ENCODE measurements around the gene IKZF4.

Gene IKZF4

DNA sequence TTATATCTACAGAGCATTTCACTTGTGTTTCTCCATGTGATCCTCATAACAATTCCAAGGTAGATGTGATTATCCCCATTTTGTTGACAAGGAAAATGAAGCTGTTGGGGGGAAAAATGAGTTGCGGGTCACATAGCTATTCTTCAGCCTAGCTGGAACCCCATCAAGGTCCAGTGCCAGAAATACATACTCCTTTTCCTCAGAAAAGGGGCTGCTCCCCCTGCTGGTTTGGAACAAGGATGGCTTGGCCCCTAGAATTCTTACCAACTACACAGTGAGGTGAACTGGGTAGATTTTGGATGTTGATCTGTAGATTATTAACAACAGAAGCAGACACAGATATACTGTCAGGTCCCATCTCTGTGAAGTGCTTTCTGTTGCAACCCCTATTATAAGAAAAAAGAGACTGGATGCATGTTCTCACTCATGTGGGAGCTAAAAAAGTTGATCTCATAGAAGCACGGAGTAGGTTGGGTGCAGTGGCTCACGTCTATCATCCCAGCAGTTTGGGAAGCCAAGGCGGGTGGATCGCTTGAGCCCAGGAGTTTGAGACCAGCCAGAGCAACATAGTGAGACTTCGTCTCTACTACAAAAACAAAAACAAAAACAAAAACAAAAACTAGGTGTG, 8.9 kb downstream of the IKZF4 start:
- Mint-ChIP-seq H3K4me3 (no peak overlapping the region), H3K27ac (peak overlapping the region; percentile 61), H3K9me3 (no peaks in the 10 kb centered on the region), H3K36me3 (ENCODE audit: low read depth) (peaks cover 90% of the 10 kb centered on the region), H3K27me3 (ENCODE audit: low read depth, poor library complexity) (no peaks in the 10 kb centered on the region), H3K4me1 (peaks cover 10% of the 10 kb centered on the region)
- DNase-seq, result peak; percentile 38
- TF ChIP-seq, protein P1, sequence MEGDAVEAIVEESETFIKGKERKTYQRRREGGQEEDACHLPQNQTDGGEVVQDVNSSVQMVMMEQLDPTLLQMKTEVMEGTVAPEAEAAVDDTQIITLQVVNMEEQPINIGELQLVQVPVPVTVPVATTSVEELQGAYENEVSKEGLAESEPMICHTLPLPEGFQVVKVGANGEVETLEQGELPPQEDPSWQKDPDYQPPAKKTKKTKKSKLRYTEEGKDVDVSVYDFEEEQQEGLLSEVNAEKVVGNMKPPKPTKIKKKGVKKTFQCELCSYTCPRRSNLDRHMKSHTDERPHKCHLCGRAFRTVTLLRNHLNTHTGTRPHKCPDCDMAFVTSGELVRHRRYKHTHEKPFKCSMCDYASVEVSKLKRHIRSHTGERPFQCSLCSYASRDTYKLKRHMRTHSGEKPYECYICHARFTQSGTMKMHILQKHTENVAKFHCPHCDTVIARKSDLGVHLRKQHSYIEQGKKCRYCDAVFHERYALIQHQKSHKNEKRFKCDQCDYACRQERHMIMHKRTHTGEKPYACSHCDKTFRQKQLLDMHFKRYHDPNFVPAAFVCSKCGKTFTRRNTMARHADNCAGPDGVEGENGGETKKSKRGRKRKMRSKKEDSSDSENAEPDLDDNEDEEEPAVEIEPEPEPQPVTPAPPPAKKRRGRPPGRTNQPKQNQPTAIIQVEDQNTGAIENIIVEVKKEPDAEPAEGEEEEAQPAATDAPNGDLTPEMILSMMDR (IDR thresholded peaks at IDR 0.05), result peak; percentile 54

- Mint-ChIP-seq H3K27me3 (ENCODE audit: low read depth, poor library complexity) (peaks cover 3% of the 10 kb centered on the region), H3K9me3 (no peaks in the 10 kb centered on the region), H3K27ac (no peak overlapping the region), H3K36me3 (ENCODE audit: low read depth) (peaks cover 91% of the 10 kb centered on the region), H3K4me1 (peaks cover 19% of the 10 kb centered on the region), H3K4me3 (no peak overlapping the region)
- no peak for DNase-seq
- TF ChIP-seq, protein P1 (IDR thresholded peaks at IDR 0.05), result no peak
Measured at GRCh38 chr12:56031987-56032386, 11.1 kb downstream of the IKZF4 start.

DNA sequence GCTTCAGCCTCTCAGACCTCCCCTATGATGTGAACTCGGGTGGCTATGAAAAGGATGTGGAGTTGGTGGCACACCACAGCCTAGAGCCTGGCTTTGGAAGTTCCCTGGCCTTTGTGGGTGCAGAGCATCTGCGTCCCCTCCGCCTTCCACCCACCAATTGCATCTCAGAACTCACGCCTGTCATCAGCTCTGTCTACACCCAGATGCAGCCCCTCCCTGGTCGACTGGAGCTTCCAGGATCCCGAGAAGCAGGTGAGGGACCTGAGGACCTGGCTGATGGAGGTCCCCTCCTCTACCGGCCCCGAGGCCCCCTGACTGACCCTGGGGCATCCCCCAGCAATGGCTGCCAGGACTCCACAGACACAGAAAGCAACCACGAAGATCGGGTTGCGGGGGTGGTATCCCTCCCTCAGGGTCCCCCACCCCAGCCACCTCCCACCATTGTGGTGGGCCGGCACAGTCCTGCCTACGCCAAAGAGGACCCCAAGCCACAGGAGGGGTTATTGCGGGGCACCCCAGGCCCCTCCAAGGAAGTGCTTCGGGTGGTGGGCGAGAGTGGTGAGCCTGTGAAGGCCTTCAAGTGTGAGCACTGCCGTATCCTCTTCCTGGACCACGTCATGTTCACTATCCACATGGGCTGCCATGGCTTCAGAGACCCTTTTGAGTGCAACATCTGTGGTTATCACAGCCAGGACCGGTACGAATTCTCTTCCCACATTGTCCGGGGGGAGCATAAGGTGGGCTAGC, 13.9 kb downstream of the IKZF4 start:
- Mint-ChIP-seq H3K4me1 (peaks cover 41% of the 10 kb centered on the region), H3K27me3 (ENCODE audit: low read depth, poor library complexity) (peaks cover 3% of the 10 kb centered on the region), H3K36me3 (ENCODE audit: low read depth) (peaks cover 86% of the 10 kb centered on the region), H3K27ac (no peak overlapping the region), H3K4me3 (no peak overlapping the region), H3K9me3 (no peaks in the 10 kb centered on the region)
- TF ChIP-seq, protein P1 (IDR thresholded peaks at IDR 0.05), result no peak
- no peak for DNase-seq

- peak overlapping the region; percentile 62 for H3K4me3 Mint-ChIP-seq
- no peak for DNase-seq
- H3K4me1 Mint-ChIP-seq, result peaks cover 58% of the 10 kb centered on the region
- no peaks in the 10 kb centered on the region for H3K9me3 Mint-ChIP-seq
- TF ChIP-seq, protein P1 (IDR thresholded peaks at IDR 0.05), result no peak
- peak overlapping the region; percentile 98 for H3K27ac Mint-ChIP-seq
- H3K36me3 Mint-ChIP-seq (ENCODE audit: low read depth), result peaks cover 67% of the 10 kb centered on the region
- H3K27me3 Mint-ChIP-seq (ENCODE audit: low read depth, poor library complexity), result peaks cover 3% of the 10 kb centered on the region
Measured at GRCh38 chr12:56037161-56037560, 16.3 kb downstream of the IKZF4 start.

DNA sequence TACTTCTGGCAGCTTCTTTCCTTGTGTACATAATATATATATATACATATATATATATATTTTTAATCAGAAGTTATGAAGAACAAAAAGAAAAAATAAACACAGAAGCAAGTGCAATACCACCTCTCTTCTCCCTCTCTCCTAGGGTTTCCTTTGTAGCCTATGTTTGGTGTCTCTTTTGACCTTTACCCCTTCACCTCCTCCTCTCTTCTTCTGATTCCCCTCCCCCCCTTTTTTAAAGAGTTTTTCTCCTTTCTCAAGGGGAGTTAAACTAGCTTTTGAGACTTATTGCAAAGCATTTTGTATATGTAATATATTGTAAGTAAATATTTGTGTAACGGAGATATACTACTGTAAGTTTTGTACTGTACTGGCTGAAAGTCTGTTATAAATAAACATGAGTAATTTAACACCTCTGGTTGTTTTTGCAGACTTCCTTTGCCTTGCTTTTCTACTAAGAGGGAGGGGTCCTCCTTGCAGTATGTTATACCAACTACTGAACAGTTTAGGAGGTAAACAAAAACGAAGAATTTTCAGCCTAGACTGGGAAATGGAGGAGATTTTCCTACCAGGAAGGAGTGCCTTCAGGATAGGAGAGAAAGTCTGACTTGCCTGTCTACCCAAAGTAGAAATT, 17.3 kb downstream of the IKZF4 start:
- H3K27me3 Mint-ChIP-seq (ENCODE audit: low read depth, poor library complexity), result peaks cover 3% of the 10 kb centered on the region
- H3K4me1 Mint-ChIP-seq, result peaks cover 66% of the 10 kb centered on the region
- TF ChIP-seq, protein P1 (IDR thresholded peaks at IDR 0.05), result no peak
- H3K4me3 Mint-ChIP-seq, result peak overlapping the region; percentile 64
- DNase-seq, result no peak
- no peaks in the 10 kb centered on the region for H3K9me3 Mint-ChIP-seq
- H3K27ac Mint-ChIP-seq, result peak overlapping the region; percentile 98
- H3K36me3 Mint-ChIP-seq (ENCODE audit: low read depth), result peaks cover 65% of the 10 kb centered on the region
